22Rv1 (cell line): ENCODE results near the gene USP13.

Experiments used
- ZFX ChIP-seq: fragments of 450-650 bp; IDR thresholded peaks from 2 replicates; pipeline ENCODE4 v1.6.1; 2017; ENCODE audit warnings: antibody characterized with exemption, borderline replicate concordance
- TF ChIP-seq, protein P1 (sequence below): fragments of 450-650 bp; IDR thresholded peaks from 2 replicates; pipeline ENCODE4 v1.5.1; 2017; ENCODE audit warnings: mild to moderate bottlenecking

GRCh38 chr3:179732661-179733348, 80.0 kb downstream of the USP13 start:
- TF ChIP-seq, protein P1, sequence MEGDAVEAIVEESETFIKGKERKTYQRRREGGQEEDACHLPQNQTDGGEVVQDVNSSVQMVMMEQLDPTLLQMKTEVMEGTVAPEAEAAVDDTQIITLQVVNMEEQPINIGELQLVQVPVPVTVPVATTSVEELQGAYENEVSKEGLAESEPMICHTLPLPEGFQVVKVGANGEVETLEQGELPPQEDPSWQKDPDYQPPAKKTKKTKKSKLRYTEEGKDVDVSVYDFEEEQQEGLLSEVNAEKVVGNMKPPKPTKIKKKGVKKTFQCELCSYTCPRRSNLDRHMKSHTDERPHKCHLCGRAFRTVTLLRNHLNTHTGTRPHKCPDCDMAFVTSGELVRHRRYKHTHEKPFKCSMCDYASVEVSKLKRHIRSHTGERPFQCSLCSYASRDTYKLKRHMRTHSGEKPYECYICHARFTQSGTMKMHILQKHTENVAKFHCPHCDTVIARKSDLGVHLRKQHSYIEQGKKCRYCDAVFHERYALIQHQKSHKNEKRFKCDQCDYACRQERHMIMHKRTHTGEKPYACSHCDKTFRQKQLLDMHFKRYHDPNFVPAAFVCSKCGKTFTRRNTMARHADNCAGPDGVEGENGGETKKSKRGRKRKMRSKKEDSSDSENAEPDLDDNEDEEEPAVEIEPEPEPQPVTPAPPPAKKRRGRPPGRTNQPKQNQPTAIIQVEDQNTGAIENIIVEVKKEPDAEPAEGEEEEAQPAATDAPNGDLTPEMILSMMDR, result no peak
- TF ChIP-seq ZFX, result no peak
